H1 (cell line): Measurements from ENCODE around the gene DLGAP5. TPM values are rescaled to one million over a fixed set of nuclear protein-coding genes. Genes with fewer than 3 reads are reported as not detected.

Source experiments
- CTCF ChIA-PET: fragments of 300-600 bp; sonication (Branson Sonifier 250); formaldehyde crosslinking; loops from one replicate; lab custom pipeline; 2021; ENCODE audit not compliant: partially characterized antibody; lab: Charles Lee
- POLR2A ChIA-PET: fragments of 300-600 bp; sonication (Branson Sonifier 250); formaldehyde crosslinking; loops from one replicate; lab custom pipeline; 2021; ENCODE audit warnings: inconsistent platforms; ENCODE audit not compliant: partially characterized antibody; lab: Charles Lee
- DNase-seq, 2 experiments: peaks; one replicate each; pipeline versions ENCODE4 v3.0.0 to v3.0.0-alpha.2; 2010 to 2022; ENCODE audit warnings: low spot score in 2 of 2, low read depth in 1 of 2, mixed read lengths in 1 of 2
- FAIRE-seq: peaks from 2 replicates; lab custom pipeline; 2011; peaks lifted over from hg19 to GRCh38; lab: Jason Lieb, UNC
- H2AFZ ChIP-seq: 2 replicates; pipeline ENCODE4 v1.8.1; 2012; ENCODE audit warnings: low read length, inconsistent platforms
- H2AK5ac ChIP-seq: 2 replicates; pipeline ENCODE4 v1.6.1; 2013; ENCODE audit warnings: low read depth, low read length
- H2BK120ac ChIP-seq: replicated peaks from 2 replicates; pipeline ENCODE3; 2013; ENCODE audit warnings: low read depth, low read length, inconsistent platforms
- H2BK12ac ChIP-seq: 2 replicates; pipeline ENCODE4 v1.6.1; 2013; ENCODE audit warnings: low read depth, low read length
- H2BK15ac ChIP-seq: 2 replicates; pipeline ENCODE4 v1.6.1; 2013; ENCODE audit warnings: low read length
- H2BK20ac ChIP-seq: 2 replicates; pipeline ENCODE4 v1.6.1; 2013; ENCODE audit warnings: low read length
- H2BK5ac ChIP-seq: 2 replicates; pipeline ENCODE4 v1.6.1; 2013; ENCODE audit warnings: low read depth, low read length
- H3K14ac ChIP-seq: 2 replicates; pipeline ENCODE4 v1.6.1; 2013; ENCODE audit warnings: inconsistent platforms; ENCODE audit not compliant: insufficient read length
- H3K18ac ChIP-seq: 2 replicates; pipeline ENCODE4 v1.6.1; 2013; ENCODE audit warnings: low read length; ENCODE audit errors: extremely low read depth
- H3K23ac ChIP-seq: 2 replicates; pipeline ENCODE4 v1.6.1; 2013; ENCODE audit warnings: inconsistent platforms; ENCODE audit not compliant: insufficient read length
- H3K23me2 ChIP-seq: 2 replicates; pipeline ENCODE4 v1.6.1; 2013; ENCODE audit warnings: low read depth, low read length
- H3K27ac ChIP-seq: 2 replicates; pipeline ENCODE4 v1.6.1; 2011; ENCODE audit warnings: low read depth, low read length, inconsistent platforms
- H3K27me3 ChIP-seq, 4 experiments: replicated peaks in 1 of 4; 1 replicate in 1 of 4; 2 replicates in 3 of 4; pipeline versions ENCODE4 v1.6.1 to v1.8.1; 2011 to 2013; ENCODE audit warnings: low read length in 3 of 4, mild to moderate bottlenecking in 3 of 4, inconsistent platforms in 2 of 4, mixed read lengths in 2 of 4, moderate library complexity in 1 of 4; ENCODE audit not compliant: control insufficient read depth in 3 of 4, insufficient read depth in 3 of 4; ENCODE audit errors: extremely low read depth in 1 of 4
- H3K36me3 ChIP-seq, 4 experiments: 2 replicates each; pipeline versions ENCODE4 v1.6.1 to v1.8.1; 2011 to 2013; ENCODE audit warnings: mild to moderate bottlenecking in 4 of 4, low read length in 3 of 4, moderate library complexity in 2 of 4, control low read depth in 1 of 4, inconsistent platforms in 1 of 4; ENCODE audit not compliant: insufficient read depth in 4 of 4, control insufficient read depth in 2 of 4
- H3K4ac ChIP-seq: replicated peaks from 2 replicates; pipeline ENCODE3; 2013; ENCODE audit warnings: low read length, low read depth, mixed read lengths, inconsistent platforms; ENCODE audit not compliant: insufficient read length
- H3K4me1 ChIP-seq, 4 experiments: replicated peaks in 1 of 4; 1 replicate in 1 of 4; 2 replicates in 3 of 4; pipeline versions ENCODE4 v1.6.1 to v1.8.1; 2011 to 2013; ENCODE audit warnings: low read length in 3 of 4, inconsistent platforms in 2 of 4, mixed read lengths in 1 of 4; ENCODE audit not compliant: insufficient read depth in 4 of 4, control insufficient read depth in 3 of 4
- H3K4me2 ChIP-seq, 2 experiments: 2 replicates each; pipeline versions ENCODE4 v1.6.1 to v1.8.1; 2011 to 2013; ENCODE audit warnings: low read depth in 2 of 2, low read length in 2 of 2, control low read depth in 1 of 2, inconsistent platforms in 1 of 2, mild to moderate bottlenecking in 1 of 2; ENCODE audit not compliant: insufficient read depth in 1 of 2
- H3K4me3 ChIP-seq, 4 experiments: fragments of 200-600, 300-600 bp in 1 of 4; sonication (generic), shearing (Covaris generic), sonication (Bioruptor Twin) in 1 of 4; 2 replicates each; pipeline versions ENCODE4 v1.5.1 to v1.8.1; 2011 to 2016; ENCODE audit warnings: low read length in 4 of 4, low read depth in 3 of 4, control low read depth in 2 of 4, inconsistent platforms in 2 of 4, mild to moderate bottlenecking in 2 of 4, mixed read lengths in 1 of 4, moderate library complexity in 1 of 4; ENCODE audit not compliant: insufficient read depth in 2 of 4; ENCODE audit errors: extremely low read depth in 1 of 4
- H3K56ac ChIP-seq: replicated peaks from 2 replicates; pipeline ENCODE3; 2013; ENCODE audit warnings: low read depth, mild to moderate bottlenecking, mixed read lengths, low read length, inconsistent platforms; ENCODE audit not compliant: insufficient read length
- H3K79me1 ChIP-seq: 2 replicates; pipeline ENCODE4 v1.6.1; 2013; ENCODE audit warnings: low read depth, low read length, control low read depth
- H3K79me2 ChIP-seq, 2 experiments: 2 replicates each; pipeline versions ENCODE4 v1.6.1 to v1.8.1; 2012 to 2013; ENCODE audit warnings: low read length in 2 of 2, mild to moderate bottlenecking in 2 of 2, inconsistent platforms in 1 of 2; ENCODE audit not compliant: insufficient read depth in 2 of 2, control insufficient read depth in 1 of 2
- H3K9ac ChIP-seq, 4 experiments: replicated peaks in 1 of 4; 1 replicate in 1 of 4; 2 replicates in 3 of 4; pipeline versions ENCODE4 v1.6.1 to v1.8.1; 2011 to 2013; ENCODE audit warnings: low read depth in 3 of 4, low read length in 3 of 4, control low read depth in 2 of 4, mild to moderate bottlenecking in 2 of 4, moderate library complexity in 2 of 4, inconsistent platforms in 1 of 4; ENCODE audit errors: extremely low read depth in 1 of 4
- H3K9me3 ChIP-seq, 2 experiments: 2 replicates each; pipeline versions ENCODE4 v1.6.1 to v1.8.1; 2012 to 2013; ENCODE audit warnings: mild to moderate bottlenecking in 2 of 2, moderate library complexity in 2 of 2, control low read depth in 1 of 2, inconsistent platforms in 1 of 2, low read depth in 1 of 2, low read length in 1 of 2, mixed read lengths in 1 of 2; ENCODE audit not compliant: insufficient read depth in 2 of 2
- H4K20me1 ChIP-seq, 2 experiments: replicated peaks in 1 of 2; 2 replicates each; pipeline versions ENCODE3 to v1.8.1; 2011 to 2013; ENCODE audit warnings: inconsistent platforms in 2 of 2, low read length in 2 of 2, mild to moderate bottlenecking in 1 of 2; ENCODE audit not compliant: insufficient read depth in 2 of 2, control insufficient read depth in 1 of 2
- H4K5ac ChIP-seq: 2 replicates; pipeline ENCODE4 v1.6.1; 2013; ENCODE audit warnings: low read length, low read depth, mixed read lengths, inconsistent platforms; ENCODE audit not compliant: insufficient read length
- H4K8ac ChIP-seq: 2 replicates; pipeline ENCODE4 v1.8.0; 2013; ENCODE audit warnings: mild to moderate bottlenecking, moderate library complexity, low read length, inconsistent platforms; ENCODE audit not compliant: insufficient read depth; ENCODE audit errors: extremely low read depth
- H4K91ac ChIP-seq: replicated peaks from 2 replicates; pipeline ENCODE3; 2013; ENCODE audit warnings: low read length, mixed read lengths, inconsistent platforms; ENCODE audit not compliant: insufficient read length
- CEBPB ChIP-seq: IDR thresholded peaks from 2 replicates; pipeline ENCODE4 v1.6.1; 2012; ENCODE audit warnings: low read depth, low read length
- HDAC2 ChIP-seq, 2 experiments: fragments of 300-600 bp in 1 of 2; sonication (generic) in 1 of 2; IDR thresholded peaks; 2 replicates each; pipeline ENCODE4 v1.6.1; 2011 to 2012; ENCODE audit warnings: low read depth in 2 of 2, low read length in 2 of 2, mild to moderate bottlenecking in 2 of 2, moderate library complexity in 2 of 2, borderline replicate concordance in 1 of 2, inconsistent platforms in 1 of 2
- WGBS, 2 experiments: shearing (Covaris generic) in 1 of 2; methylation state at CpG; one replicate each; pipeline versions ENCODE4 v1.1.6 to v1.1.7; 2013 to 2015; ENCODE audit warnings: low lambda C conversion rate in 2 of 2, mixed read lengths in 2 of 2, inconsistent platforms in 1 of 2, low coverage in 1 of 2, missing lambda C conversion rate in 1 of 2; ENCODE audit not compliant: insufficient replicate concordance in 2 of 2, insufficient coverage in 1 of 2, insufficient read length in 1 of 2; ENCODE audit errors: extremely low coverage in 1 of 2, missing lambda C conversion rate in 1 of 2; 5-methylcytosine and 5-hydroxymethylcytosine counted together
- polyA plus RNA-seq, 7 experiments: library from polyadenylated mRNA; depleted of rRNA in 3 of 7; stranded (reverse) in 5 of 7; unstranded in 2 of 7; fragments of >200 nt in 5 of 7; fragments of 200-250 nt in 2 of 7; gene quantifications; 1 replicate in 5 of 7; 2 replicates in 1 of 7; 4 replicates in 1 of 7; pipeline versions ENCODE4 v1.2.1 to v1.2.3, GENCODE V29; 2011 to 2013; ENCODE audit warnings: missing spikeins in 2 of 7, mixed read lengths in 2 of 7
- total RNA-seq: library from RNA; stranded (reverse); fragmentation: NEBNext Ultra II Directional; extraction: Animal tissue kit (Norgen Biotek cat#: 25700); gene quantifications from 2 replicates; pipeline ENCODE4 v1.2.1, GENCODE V29; 2021

The DLGAP5 gene
- total and polyA plus RNA-seq, 2 of the 8 experiments (the other 6 are each of a cell fraction or from before 2014, with no cell fraction given): 16.9 to 155 TPM

GRCh38 chr14:55127460-55127951 is 63.9 kb downstream of the DLGAP5 start:
- no peak overlapping the region for H2AFZ ChIP-seq
- no peak overlapping the region for H3K9ac ChIP-seq
- peaks cover 0 to 3% (median 1%) of the 10 kb centered on the region in 4 experiments; a peak in 2 of 7 replicates for H3K4me1 ChIP-seq
- peaks cover 0 to 30% (median 17%) of the 10 kb centered on the region in 4 experiments; a peak in 6 of 7 replicates for H3K27me3 ChIP-seq
- H3K14ac ChIP-seq: no peak overlapping the region
- H3K4me3 ChIP-seq: no peak overlapping the region
- H3K9me3 ChIP-seq: no peaks in the 10 kb centered on the region
- H3K79me1 ChIP-seq: no peaks in the 10 kb centered on the region
- FAIRE-seq (no peak), DNase-seq (no peak)
- no peak overlapping the region for H3K18ac ChIP-seq
- no peak overlapping the region for H2BK15ac ChIP-seq
- H3K23me2 ChIP-seq: peaks cover 10% of the 10 kb centered on the region
- H3K36me3 ChIP-seq: no peaks in the 10 kb centered on the region
- H3K4ac ChIP-seq: no peak overlapping the region
- H3K27ac ChIP-seq: no peak overlapping the region
- H2BK12ac ChIP-seq: no peak overlapping the region
- no peak for TF ChIP-seq HDAC2 (IDR thresholded peaks at IDR 0.05; ENCODE audit: borderline replicate concordance in 1 of 2, low read depth in 2 of 2, low read length in 2 of 2)
- TF ChIP-seq CEBPB: no peak
- POLR2A ChIA-PET: no interaction called here
- no peak overlapping the region for H2BK5ac ChIP-seq
- no peak overlapping the region for H2AK5ac ChIP-seq
- no peaks in the 10 kb centered on the region for H4K20me1 ChIP-seq
- CTCF ChIA-PET: interaction anchor here (0.8 to 1.2 kb wide), 3 partner anchors 10 to 35 kb away, joined by 3 read pairs; no protein-coding TSS in a partner anchor
- H3K4me2 ChIP-seq: no peak overlapping the region
- H3K23ac ChIP-seq: no peak overlapping the region
- H4K8ac ChIP-seq: no peak overlapping the region
- no peak overlapping the region for H2BK120ac ChIP-seq
- no peaks in the 10 kb centered on the region for H3K79me2 ChIP-seq
- no peak overlapping the region for H3K56ac ChIP-seq
- no peak overlapping the region for H4K5ac ChIP-seq
- no peak overlapping the region for H4K91ac ChIP-seq
- 81% methylated on average over 2 of the region's 2 CpGs; no CpG with 5 or more reads in 1 of the 2 experiments for WGBS, 2 experiments
- H2BK20ac ChIP-seq: no peak overlapping the region
